Kasumi-1 (cell line): Measurements from ENCODE around the gene CTNND2.
"Not testable (repeated sequence)": the region's sequence is repeated elsewhere in the genome, so short reads cannot be mapped to it uniquely, and the experiment has no call there.

Experiments
- DNase-seq, 2 experiments: peaks; one replicate each; lab custom pipeline; 2025; lab: John Stamatoyannopoulos, UW

Gene CTNND2

GRCh38 chr5:11082404-11082945, 821.8 kb downstream of the CTNND2 start:
- no peak for DNase-seq

GRCh38 chr5:11076945-11077613, 827.2 kb downstream of the CTNND2 start:
- DNase-seq, result no peak

GRCh38 chr5:11075035-11075805, 829.0 kb downstream of the CTNND2 start:
- peak in 1 of 2 experiments; percentile 0 for DNase-seq

GRCh38 chr5:11072568-11072967, 831.7 kb downstream of the CTNND2 start:
- no peak for DNase-seq

- no peak for DNase-seq
Observed at GRCh38 chr5:11072076-11072475, 832.2 kb downstream of the CTNND2 start.

- no peak for DNase-seq
Observed at GRCh38 chr5:11069041-11069440, 835.2 kb downstream of the CTNND2 start.

- not testable (repeated sequence) for DNase-seq
Observed at GRCh38 chr5:11065723-11066122, 838.5 kb downstream of the CTNND2 start.

GRCh38 chr5:11064763-11065450, 839.3 kb downstream of the CTNND2 start:
- DNase-seq, result no peak

GRCh38 chr5:11062397-11062796, 841.8 kb downstream of the CTNND2 start:
- no peak for DNase-seq

GRCh38 chr5:11056560-11056959, 847.7 kb downstream of the CTNND2 start:
- DNase-seq, result no peak

- DNase-seq, result no peak
Observed at GRCh38 chr5:11054014-11054413, 850.2 kb downstream of the CTNND2 start.

- DNase-seq, result no peak
Observed at GRCh38 chr5:11052871-11053270, 851.4 kb downstream of the CTNND2 start.

- DNase-seq, result no peak
Observed at GRCh38 chr5:11050596-11051304, 853.5 kb downstream of the CTNND2 start.

GRCh38 chr5:11048760-11049159, 855.5 kb downstream of the CTNND2 start:
- no peak for DNase-seq

GRCh38 chr5:11047625-11048024, 856.6 kb downstream of the CTNND2 start:
- DNase-seq, result no peak

- DNase-seq, result no peak
Observed at GRCh38 chr5:11047030-11047429, 857.2 kb downstream of the CTNND2 start.

- no peak for DNase-seq
Observed at GRCh38 chr5:11046160-11046559, 858.1 kb downstream of the CTNND2 start.

GRCh38 chr5:11045411-11045810, 858.8 kb downstream of the CTNND2 start:
- no peak for DNase-seq

GRCh38 chr5:11044581-11044980, 859.7 kb downstream of the CTNND2 start:
- DNase-seq, result no peak

GRCh38 chr5:11043881-11044280, 860.4 kb downstream of the CTNND2 start:
- DNase-seq, result no peak

GRCh38 chr5:11040345-11040744, 863.9 kb downstream of the CTNND2 start:
- DNase-seq, result no peak

- DNase-seq, result no peak
Observed at GRCh38 chr5:11038772-11039171, 865.5 kb downstream of the CTNND2 start.
